ENCODE results near the gene SLC51A.
"Not testable (repeated sequence)": the region's sequence is repeated elsewhere in the genome, so short reads cannot be mapped to it uniquely, and the experiment has no call there.

The SLC51A gene

DNA sequence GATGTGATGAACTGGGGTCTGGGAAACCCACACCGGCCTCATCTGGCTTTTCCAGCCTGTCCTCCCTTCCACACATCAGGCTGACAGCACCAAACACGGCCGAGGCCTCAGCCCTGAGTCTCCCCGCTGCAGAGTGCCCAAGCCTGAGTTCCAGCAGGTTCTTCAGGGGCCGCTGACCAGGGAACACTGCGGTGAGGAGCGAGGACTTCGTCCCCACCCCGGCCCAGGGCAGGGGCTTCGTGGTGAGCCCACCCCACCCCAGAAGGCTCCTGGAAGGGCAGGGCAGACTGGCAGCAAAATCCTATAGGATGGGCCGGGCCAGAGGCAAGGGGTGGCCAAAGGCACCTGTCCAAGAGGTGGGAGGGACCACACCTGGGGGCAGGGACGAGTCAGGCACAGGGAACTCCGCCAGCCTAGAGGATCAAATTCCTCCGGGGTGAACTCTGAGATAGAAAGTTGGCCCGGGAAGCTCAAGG lies at the start of gene SLC51A:
Gene SLC51A, plus strand, starts transcription at position 446 of the 476 bp plus-strand sequence. CDS start 179 bp downstream, outside the sequence.
- DNase-seq (ENCODE audit: low spot score), result peak; percentile 52

DNA sequence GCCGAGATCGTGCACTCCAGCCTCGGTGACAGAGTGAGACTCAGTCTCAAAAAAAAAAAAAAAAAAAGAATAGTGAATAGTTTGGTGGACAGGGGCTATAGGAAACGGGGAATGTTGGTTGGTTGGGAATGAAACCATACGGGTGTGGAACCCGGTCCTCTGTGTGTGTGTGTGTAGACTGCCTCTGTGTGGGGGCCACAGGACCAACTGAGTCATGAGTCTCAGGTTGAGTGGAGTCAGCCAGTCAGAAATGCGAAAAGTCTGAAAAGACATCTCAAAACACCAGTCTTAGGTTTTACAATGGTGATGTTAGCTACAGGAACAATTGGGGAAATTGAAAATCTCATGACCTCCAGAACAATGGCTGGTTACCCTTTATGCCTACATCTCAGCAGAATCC lies 49.6 kb upstream of the SLC51A start:
- no peak for DNase-seq (ENCODE audit: low spot score)

DNA sequence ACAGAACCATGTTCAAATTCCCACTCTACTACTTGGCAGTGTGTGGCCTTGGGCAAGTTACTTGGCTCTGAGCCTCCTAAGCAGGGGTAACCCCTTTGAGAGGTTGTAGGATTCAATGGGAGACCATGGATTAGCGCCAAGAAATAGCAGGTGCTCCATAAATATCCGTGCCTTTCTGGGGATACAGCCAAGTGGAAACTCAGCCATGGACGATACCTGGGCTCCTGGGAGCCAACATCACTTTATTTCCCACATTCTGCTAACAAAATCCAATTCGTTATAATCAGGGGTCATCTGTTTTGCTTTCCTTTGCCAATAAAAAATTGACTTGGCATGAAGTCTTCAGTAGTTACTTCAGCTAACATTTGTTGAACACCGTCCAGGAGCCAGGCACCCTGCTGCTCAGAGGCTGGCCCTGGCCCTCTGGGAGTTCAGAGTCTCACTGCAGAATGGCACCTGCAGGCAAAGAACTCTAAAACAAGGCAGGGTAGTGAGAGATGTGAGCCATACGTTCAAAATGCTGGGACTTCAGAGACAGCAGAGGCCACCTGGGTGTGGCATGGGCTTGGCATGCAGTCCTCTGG lies 47.4 kb upstream of the SLC51A start:
- no peak for DNase-seq (ENCODE audit: low spot score)

DNA sequence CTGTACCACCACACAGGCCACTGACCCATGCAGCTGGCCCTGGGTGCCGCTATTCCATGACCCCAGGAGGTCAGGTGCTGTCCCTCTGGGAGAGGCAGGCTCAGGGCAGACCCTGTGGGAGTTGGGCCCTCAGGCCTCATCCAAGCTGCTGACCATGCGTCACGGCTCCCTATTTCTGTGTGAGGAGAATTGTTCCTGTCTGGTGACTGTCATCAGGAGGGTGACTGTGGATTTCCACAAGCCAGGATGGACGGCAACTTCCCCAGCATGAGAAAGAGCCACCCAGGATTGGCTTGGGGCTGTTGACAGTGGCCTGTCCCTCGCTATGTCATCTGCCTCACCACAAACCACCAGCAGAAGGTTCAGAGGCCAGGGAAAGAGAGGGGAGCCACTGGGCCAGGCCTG lies 46.5 kb upstream of the SLC51A start:
- no peak for DNase-seq (ENCODE audit: low spot score)

DNA sequence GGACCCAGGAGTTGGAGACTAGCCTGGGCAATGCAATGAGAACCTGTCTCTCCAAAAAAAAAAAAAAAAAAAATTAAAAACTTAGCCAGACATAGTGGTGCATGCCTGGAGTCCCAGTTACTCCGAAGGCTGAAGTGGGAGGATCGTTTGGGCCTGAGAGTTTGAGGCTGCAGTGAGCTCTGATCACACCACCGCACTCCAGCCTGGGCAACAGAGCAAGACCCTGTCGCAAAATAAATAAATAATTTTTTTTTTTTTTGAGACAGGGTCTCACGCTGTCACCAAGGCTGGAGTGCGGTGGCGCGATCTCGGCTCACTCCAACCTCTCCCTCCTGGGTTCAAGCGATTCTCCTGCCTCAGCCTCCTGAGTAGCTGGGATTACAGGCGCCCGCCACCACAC lies 46.0 kb upstream of the SLC51A start:
- DNase-seq (ENCODE audit: low spot score), result not testable (repeated sequence)

DNA sequence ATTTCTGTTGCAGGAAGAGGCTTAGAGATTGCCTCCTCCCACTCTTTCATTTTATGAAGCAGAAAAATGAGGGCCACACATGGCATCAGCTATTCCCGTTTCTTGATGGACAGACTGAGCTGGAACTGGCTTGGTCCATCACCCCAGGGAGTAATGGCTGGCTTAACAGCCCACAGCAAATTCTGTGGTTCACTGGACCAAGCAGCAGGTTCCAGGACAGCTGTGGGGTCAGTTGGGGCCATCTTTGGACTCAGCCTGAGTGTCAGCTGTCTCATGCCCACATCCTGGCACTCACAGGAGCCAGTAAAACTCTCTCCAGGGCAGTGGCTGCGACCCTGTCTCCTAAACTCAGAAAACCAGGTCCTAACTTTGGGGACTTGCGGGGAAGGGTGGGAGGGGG lies 41.7 kb upstream of the SLC51A start:
- no peak for DNase-seq (ENCODE audit: low spot score)

DNA sequence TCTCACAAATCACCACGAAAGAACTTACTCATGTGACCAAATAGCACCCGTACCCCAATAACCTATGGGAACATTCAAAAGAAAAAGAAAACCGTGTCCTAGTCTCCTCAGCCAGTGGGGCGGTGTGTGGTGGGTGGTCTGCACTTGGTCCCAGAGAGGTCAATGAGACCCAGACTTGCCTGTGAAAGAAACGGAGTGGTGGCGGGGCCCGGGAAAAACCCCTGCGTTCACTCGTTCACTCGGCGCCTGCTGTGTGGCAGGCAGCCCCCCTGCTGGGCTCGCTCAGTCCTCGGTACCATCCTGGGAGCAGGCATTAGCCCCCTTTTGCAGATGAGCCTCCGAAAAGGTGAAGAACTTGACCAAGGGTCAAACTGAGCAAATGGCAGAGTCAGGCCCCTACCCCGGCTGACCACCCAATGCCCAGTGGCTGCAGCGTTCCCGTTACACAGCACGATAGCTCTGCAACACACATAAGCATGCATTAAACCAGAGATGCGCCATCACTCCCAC lies 41.2 kb upstream of the SLC51A start:
- no peak for DNase-seq (ENCODE audit: low spot score)

DNA sequence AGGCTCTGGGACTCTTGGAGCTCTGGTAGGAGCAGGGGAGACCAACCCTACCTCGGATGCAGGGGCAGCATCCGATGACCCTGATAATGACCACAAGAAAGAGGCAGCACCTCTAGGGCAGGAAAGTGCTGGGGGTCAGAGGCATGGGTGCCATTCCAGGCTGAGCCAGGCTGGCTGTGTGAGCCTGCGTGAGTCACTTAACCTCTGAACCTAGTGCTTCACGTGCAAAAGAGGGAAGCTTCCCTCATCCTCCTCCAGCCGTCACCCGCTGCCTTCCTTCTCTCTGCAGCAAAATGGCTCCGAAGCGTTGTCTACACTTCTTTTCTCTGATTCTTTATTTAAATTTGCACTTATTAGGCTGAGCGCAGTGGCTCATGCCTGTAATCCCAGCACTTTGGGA lies 40.6 kb upstream of the SLC51A start:
- DNase-seq (ENCODE audit: low spot score), result no peak

DNA sequence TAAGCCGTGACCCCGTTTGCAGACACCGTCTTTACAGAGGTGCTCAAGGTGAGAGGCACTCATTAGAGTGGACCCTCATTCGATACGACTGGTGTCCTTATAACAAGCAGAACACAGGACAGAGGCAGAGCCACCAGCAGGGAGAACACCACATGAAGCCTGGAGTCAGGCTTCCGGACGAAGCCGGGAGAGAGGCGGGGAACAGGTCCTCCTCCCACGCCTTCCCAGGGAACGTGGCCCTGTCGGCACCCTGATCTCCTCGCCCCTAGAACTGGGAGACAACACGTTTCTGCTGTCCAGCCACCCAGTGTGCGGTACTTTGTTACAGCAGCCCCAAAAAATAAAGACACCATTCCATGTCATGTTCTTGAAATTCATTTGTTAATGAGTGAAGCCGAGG lies 38.8 kb upstream of the SLC51A start:
- DNase-seq (ENCODE audit: low spot score), result no peak

DNA sequence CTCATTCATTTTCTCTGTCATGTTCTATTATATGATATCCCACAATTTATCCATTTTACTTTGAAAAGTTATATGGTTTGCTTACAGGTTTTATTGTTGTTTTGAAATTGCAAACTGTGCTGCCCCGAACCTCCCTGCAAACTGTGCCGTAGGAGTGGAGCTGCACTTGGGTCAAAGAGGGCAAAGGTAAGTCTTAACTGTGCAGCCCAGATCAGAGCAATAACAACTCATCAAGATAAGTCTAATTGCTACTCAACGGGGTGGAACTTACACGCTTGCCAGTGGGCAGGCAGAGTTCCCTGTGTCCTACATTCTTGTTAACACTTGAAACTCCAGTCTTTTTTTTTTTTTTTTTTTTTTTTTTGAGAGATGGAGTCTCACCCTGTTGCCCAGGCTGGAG lies 38.4 kb upstream of the SLC51A start:
- DNase-seq (ENCODE audit: low spot score), result no peak

DNA sequence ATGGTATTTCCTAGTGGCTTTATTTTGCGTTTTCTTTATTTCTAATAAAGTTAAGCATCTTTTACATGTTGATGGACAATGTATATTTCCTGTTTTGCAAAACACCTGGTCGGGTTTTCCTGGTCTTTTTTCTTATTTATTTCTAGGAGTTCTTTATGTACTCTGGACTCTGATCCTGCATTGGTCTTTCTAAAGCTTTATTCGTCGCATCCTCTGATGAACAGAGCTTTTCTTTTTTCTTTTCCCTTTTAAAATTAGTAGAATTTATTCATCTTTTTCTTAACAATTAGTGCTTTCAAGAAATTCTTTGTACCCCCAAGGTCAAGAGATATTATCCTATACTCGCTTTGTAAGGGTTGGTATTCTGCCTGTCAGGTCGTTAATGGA lies 37.3 kb upstream of the SLC51A start:
- no peak for DNase-seq (ENCODE audit: low spot score)

DNA sequence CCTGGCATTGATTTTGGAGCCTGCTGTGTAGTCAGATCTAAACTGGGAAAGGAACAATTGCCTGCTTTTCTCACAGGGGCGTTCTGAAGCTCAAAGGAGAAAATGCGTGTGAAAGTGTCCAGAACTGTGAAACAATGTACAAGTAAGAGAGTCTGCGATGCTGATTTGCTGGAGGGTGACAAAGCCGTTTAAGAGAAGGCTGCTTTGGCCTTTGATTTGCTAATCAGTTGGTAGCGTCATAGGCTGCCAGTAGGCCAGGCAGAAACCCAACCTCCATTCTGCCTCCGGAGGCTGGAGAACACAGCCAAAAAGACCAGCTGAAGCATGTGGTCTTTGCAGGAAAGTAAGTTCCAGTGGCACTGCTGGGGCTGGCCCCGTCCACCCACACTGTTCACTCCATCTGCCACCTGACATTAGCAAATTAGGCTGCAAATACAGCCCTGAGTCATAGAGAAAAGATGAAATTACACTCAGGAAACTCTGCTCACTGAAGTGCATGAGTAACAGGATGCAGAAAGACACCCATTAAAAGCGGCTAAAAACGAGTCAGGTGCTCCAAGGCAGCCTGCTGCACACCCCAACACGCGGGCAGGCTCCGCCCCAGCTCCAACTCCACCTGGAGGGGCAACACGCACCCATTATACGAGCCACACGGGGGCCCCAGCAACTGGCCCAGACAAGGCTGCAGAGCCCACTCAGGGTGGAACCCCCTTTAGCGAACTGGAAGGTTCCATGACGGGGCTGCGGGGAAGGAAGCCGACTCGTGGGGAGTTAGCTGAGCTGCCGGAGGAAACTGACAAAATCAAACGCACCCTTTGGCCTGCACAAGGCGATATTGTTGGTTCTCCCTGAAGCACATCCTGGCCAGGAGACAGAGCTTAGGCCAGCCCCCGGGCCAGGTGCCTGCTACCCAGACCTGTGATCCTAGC lies 36.7 kb upstream of the SLC51A start:
- no peak for DNase-seq (ENCODE audit: low spot score)

DNA sequence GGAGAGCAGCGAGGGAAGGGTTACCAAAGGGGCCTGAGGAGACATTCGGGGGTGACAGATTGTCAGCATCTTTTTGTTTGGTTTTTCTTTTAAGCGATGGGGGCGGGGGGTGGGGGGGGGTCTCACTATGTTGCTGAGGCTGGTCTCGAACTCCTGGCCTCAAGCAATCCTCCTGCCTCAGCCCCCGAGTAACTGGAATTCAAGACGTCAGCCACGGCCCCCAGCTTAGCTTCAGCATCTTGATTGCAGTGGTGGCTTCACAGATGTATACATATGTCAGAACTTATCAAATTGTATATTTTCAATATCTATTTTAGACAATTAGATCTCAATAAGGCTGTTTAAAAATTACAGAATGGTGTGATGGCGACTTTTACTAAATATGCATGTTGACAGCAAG lies 36.0 kb upstream of the SLC51A start:
- DNase-seq (ENCODE audit: low spot score), result no peak

DNA sequence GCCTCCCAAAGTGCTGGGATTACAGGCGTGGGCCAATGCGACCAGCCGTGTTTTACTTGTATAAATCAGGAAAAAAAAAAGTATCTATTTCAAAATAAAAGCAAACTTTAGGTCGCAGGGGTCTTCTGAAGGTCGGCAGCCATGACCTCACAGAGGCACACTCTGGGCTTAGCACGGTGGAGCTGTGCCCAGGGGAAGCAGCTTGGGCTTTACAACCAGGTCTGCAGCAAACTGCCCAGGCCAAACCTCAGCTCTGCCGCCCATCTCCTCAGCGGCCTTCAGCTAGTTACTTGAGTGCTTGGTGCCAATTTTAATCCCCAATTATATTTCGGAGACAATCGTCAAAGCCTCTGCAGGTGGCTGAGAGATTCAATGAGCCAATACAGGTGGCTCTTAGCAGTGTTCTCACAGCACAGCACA lies 35.2 kb upstream of the SLC51A start:
- DNase-seq (ENCODE audit: low spot score), result no peak

DNA sequence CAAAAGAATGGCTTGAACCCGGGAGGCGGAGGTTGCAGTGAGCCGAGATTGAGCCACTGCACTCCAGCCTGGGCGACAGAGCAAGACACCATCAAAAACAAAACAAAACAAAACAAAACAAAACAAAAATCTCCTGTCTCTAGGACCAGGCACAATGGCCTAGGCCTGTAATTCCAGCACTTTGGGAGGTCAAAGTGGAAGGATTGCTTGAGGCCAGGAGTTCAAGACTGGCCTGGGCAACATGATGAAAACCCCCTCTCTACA lies 32.2 kb upstream of the SLC51A start:
- not testable (repeated sequence) for DNase-seq (ENCODE audit: low spot score)

DNA sequence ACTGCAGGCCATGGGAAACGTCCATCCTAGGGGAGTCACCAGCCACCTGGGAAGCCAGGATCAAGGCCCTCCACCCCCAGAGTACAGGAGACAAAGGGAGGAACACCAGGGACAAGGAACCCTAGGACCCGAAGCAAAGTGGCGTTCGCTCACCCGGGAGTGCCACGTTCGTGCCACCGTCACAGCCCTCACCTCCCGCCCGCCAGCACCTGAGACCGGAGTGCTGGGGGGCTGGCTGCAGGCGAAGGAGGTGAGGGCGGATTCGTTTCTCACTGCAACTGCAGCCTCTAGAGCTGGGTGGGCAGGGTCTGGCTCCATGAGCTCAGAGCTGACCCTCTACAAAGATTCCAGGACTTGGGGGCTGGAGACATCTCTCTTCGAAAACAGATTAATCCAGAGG lies 31.5 kb upstream of the SLC51A start:
- no peak for DNase-seq (ENCODE audit: low spot score)

DNA sequence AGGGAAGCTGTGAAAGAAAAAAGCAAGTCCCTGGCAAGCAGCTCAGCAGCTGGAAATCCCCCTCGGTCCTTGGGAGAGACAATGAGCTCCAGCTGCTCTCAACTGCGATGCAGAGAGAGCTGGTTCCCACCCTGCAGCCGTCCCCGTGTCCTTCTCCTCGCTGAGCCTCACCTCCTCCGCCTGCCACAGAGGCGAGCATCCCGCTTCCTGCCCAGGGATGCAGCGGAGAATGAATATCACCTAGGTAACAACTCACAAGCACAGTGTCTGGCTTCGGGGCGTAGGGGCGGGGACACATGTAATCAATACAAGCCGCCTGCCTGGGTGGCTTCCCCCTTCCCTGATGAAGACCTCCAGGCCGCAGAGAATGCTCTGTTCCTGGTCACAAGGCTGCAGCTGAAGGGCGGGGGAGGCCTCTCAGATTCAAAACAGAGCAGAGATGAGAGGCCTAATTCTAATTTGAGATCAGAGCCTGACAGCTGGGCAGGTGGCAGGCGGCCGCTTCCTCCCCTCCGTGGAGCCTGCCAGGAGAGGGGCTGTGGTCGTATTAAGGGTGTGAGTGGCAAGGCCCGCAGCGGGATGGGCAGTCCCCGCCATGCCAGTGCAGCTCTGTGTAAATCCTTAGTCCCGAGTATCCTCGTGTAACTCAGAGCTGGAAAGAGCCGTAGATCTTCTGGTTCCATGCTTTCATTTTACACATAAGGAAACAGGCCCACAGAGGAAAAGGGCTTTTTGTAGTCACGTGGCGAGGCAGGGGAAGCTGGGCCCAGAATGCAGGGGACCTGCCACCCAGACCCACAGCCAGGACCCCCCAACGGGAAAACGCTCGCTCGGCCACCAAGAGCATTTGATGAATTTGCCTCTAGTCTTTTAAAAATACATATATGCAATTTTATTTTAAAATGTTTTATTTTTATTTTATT lies 29.4 kb upstream of the SLC51A start:
- peak; percentile 84 for DNase-seq (ENCODE audit: low spot score)

DNA sequence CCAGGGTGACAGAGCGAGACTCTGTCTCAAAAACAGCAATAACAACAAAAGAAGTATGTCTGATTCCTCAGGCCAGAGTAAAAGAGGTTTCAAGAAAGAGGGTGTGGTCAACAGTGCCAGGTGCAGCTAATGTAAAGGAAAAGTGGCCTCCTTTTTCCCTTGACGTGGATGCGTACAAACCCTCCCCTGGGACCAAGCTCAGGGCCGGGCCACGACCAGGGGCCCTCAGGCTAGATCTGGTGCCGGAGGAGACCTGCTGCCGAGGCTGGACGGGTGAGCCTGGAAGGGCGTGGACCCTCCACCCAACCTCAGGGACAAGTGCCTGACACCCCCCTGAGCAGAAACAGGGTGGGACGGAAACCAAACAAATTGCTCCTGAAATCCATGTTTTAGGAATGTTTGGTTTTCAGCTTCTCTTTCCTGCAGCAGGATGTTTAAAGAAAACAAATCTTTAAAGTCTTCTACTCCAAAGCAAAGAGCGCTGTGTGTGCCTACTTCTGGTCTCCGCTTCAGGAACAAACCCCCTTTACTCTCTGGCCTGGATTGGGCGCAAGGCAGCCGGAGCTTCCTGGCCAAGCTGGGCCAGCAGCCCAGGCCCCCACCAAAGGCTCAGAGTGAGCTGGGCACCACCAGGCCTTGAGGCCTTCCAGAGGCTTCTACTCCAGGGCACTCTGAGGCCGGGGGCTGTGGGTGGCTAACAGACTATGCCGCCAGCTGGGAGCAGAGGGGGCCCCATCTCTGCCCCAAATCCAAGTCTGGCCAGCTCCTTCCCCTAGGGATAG lies 26.6 kb upstream of the SLC51A start:
- no peak for DNase-seq (ENCODE audit: low spot score)

DNA sequence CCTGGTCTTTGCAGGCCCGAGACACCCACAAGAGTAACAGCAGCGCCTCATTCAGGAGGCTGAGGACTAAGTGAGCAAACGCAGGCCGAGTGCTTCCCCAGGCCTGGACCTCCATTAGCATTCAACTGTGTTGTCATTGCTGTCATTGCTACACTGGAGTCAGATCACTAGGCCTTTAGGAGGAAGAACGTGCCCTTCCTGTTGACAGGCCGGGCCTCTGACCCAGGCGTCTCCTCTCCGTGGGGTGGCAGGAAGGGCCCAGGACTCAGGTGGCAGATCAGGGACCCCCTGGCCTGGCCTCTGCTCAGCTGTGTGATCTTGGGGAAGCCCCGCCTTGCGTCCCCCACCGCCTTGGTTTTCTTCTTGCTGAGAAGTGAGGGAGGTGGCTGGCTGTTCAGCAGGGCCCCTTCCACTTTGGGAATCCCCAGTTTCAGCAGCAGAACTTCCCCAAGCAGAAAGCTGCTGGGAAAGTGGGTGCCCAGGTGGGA lies 24.3 kb upstream of the SLC51A start:
- no peak for DNase-seq (ENCODE audit: low spot score)

DNA sequence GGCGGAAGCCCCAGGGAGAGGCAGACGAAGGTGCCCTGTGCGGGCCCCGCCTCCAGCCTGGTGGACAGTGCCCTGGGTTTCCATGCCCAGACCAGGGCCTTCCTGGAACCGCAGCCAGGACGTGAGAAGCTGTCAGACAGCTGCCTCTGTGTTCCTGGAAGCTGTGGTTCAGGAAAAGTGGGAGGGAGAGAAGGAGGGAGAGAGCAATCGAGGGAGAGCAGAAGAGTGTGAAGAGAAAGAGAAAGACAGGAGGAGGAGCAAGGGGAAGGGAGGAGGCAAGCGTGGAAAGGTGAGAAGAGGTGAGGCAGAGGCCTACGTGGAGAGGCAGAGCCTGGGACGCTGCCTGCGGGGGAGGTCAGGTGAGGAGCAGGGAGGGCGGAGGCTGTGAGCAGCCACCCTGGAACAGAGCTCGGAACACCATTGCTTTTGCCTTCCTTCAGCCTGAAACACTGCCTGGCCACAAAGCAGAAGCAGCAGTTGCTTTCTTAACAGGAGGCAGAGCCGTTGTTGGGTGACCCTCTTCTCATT lies 23.7 kb upstream of the SLC51A start:
- no peak for DNase-seq (ENCODE audit: low spot score)

DNA sequence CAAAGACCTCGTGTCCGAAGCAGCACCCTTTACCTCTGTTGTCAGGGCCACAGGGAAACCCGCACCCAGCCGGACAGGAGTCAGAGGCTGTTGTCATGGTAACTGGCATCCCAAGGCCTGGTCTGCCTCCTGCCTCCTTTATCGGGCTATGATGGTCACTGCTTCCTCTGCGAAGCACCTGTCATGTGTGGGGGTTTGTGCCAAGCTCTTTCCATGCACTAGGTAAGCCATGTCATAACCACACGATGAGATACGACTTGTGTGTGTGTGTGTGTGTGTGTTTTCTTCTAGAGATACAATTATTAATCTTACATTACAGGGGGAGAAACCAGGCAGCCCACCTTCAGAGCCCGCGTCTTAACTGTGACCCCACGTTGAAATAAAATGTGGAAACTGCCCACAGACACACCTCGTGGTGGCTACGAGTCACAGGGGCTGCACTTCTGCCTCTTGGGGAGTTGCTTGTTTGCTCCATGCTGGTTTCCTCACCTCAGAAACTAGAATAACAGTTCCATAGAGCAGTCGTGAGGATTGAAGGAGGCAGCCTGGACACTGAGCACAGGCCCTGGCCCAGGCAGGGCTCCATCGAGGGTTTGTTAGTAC lies 23.1 kb upstream of the SLC51A start:
- no peak for DNase-seq (ENCODE audit: low spot score)

Measured in ecto neural progenitor cell (in vitro differentiated cells).